ENCODE measurements around the gene TSPAN16. TPM values are rescaled to one million over a fixed set of nuclear protein-coding genes. Genes with fewer than 3 reads are reported as not detected.

Gene TSPAN16
- total RNA-seq, 8 experiments from 2014 or later = not detected

DNA sequence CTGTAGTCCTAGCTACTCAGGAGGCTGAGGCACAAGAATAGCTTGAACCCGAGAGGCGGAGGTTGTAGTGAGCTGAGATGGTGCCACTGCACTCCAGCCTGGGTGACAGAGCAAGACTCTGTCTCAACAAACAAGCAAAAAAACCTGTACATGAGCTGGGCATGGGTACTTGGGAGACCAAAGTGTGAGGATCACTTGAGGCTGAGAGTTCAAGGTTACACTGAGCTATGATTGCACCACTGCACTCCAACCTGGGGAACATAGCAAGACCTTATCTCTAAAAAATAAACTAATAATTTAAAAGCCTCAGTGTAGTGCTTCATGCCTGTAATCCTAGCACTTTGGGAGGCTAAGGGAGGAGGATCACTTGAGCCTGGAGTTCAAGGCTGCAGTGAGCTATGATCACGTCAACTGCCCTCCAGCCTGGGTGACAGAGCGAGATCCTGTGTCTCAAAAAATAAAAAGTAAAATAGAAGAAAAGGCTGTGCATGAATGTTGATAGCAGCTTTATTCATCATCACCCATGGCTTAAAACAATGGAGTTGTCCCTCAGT is 21.4 kb upstream of the TSPAN16 start:
- Histone ChIP-seq H3K4me1 (replicated peaks in 1 of 2) (peaks cover 0 to 4% of the 10 kb centered on the region in 2 donors), H3K4me3 (no peak overlapping the region), H3K27ac (no peak overlapping the region)
- in situ Hi-C loops (cut with MboI; ENCODE audit: low pct_unique_long_range_greater_than_20kb in 2 of 9, low sequenced_read_pairs in 9 of 9, unreplicated experiment in 9 of 9) = loop anchor here in 3 of 9 experiments (25.0 kb wide), 1 partner anchor 213 kb away; the partner anchor contains the start of gene ELAVL3 (in 3 of the 3)
- ATAC-seq (replicated peaks in 6 of 8) = no peak
- 50 to 100% (median 74%) methylated on average over 1 to 3 of the region's 4 CpGs; no CpG with 5 or more reads in 1 of the 10 experiments for WGBS, 10 experiments

DNA sequence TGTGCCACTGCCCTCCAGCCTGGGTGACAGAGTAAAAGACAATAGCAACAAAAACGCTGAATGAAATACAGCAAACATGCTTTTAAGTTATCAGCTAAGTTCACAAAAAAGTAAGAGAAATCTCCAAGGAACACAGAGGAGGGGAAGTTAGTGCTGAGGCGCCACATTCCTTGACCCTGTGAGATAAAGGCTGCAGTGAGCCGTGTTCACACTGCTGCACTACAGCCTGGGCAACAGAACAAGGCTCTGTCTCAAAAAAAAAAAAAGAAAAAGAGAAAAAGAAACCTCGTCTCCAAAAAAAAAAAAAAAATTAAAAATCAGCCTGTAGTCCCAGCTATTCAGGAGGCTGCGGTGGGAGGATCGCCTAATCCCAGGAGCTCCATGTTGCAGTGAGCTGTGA is 17.3 kb upstream of the TSPAN16 start:
- ATAC-seq (replicated peaks in 6 of 8) = peak in 4 of 8 experiments; percentile 24 to 55 (median 28)
- WGBS, 10 experiments = 35 to 86% (median 64%) methylated on average over 2 to 6 of the region's 6 CpGs
- Histone ChIP-seq H3K4me3 (no peak overlapping the region), H3K4me1 (replicated peaks in 1 of 2) (peaks cover 0 to 4% of the 10 kb centered on the region in 2 donors), H3K27ac (no peak overlapping the region)
- in situ Hi-C loops (cut with MboI; ENCODE audit: low pct_unique_long_range_greater_than_20kb in 2 of 9, low sequenced_read_pairs in 9 of 9, unreplicated experiment in 9 of 9) = loop anchor here in 3 of 9 experiments (25.0 kb wide), 1 partner anchor 209 kb away; the partner anchor contains the start of gene ELAVL3 (in 3 of the 3)

DNA sequence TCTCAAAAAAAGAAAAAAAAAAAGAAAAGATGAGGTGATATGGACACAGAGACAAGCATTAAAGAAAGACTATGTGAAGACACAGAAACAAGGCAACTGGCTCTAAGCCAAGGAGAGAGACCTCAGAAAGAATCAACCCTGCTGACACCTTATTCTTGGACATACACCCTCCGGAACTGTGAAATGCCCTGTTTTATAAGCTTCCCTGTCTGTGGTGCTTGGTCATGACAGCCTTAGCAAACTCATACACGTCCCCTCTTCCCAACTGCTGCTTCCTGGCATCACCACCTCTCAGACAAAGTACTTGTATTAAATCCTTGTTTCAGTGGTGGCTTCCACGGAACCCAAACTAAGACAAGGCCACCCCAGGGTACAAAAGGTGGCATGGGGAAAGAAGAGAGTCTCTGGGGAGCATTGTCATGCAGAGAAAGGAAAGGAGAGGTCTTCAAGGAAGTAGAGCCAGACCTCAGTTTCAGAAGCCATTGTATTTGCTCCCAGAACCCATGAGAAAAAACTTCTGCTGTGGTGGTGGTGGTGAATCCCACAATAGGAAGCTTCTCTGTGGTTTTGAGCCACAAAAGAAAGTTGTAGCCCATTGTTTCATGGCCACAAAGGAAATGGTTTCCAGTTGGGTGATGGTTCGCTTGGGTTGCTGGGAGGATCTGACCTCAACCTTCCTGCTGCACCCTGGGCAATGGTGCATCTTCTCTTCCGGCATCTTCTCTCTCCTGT is 16.3 kb upstream of the TSPAN16 start:
- in situ Hi-C loops (cut with MboI; ENCODE audit: low pct_unique_long_range_greater_than_20kb in 2 of 9, low sequenced_read_pairs in 9 of 9, unreplicated experiment in 9 of 9) = loop anchor here in 3 of 9 experiments (25.0 kb wide), 1 partner anchor 208 kb away; the partner anchor contains the start of gene ELAVL3 (in 3 of the 3)
- Histone ChIP-seq H3K4me3 (no peak overlapping the region), H3K4me1 (replicated peaks in 1 of 2) (peaks cover 0 to 4% of the 10 kb centered on the region in 2 donors), H3K27ac (no peak overlapping the region)
- no peak for ATAC-seq (replicated peaks in 6 of 8)
- WGBS, 10 experiments = 37 to 100% (median 92%) methylated on average over 1 to 4 of the region's 5 CpGs

DNA sequence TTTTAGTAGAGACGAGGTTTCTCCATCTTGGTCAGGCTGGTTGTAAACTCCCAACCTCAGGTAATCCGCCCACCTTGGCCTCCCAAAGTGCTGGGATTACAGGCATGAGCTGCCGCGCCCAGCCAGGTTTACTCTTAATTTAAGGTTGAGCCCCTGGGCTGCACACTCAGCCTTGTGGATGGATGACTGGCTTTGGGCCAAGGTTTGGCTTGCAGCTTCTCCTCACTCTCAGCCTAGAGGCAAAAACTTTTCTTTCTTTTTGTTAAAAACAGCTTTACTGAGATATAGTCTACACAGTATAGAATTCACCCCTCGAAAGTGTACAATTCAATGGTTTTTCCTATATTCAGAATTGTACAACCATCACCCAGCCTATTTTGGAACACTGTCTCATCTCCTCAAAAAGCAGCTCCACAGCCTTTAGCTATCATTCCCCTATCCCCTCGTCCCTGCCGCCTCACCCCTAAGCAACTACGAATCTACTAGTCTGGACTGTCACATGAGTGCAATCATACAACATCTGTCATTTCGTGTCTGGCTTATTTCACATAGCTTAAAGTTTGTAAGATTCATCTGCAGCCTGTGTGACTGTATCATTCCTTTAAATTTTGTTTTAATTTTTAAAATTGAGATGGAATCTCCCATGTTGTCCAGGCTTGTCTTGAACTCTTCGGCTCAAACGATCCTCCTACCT is 14.5 kb upstream of the TSPAN16 start:
- in situ Hi-C loops (cut with MboI; ENCODE audit: low pct_unique_long_range_greater_than_20kb in 2 of 9, low sequenced_read_pairs in 9 of 9, unreplicated experiment in 9 of 9) = loop anchor here in 3 of 9 experiments (25.0 kb wide), 1 partner anchor 206 kb away; the partner anchor contains the start of gene ELAVL3 (in 3 of the 3)
- no peak overlapping the region for H3K4me3 ChIP-seq
- 4 to 100% (median 75%) methylated on average over 1 to 8 of the region's 11 CpGs; no CpG with 5 or more reads in 2 of the 10 experiments for WGBS, 10 experiments
- ATAC-seq (replicated peaks in 6 of 8) = no peak
- H3K4me1 ChIP-seq (replicated peaks in 1 of 2) = no peaks in the 10 kb centered on the region
- no peak overlapping the region for H3K27ac ChIP-seq

DNA sequence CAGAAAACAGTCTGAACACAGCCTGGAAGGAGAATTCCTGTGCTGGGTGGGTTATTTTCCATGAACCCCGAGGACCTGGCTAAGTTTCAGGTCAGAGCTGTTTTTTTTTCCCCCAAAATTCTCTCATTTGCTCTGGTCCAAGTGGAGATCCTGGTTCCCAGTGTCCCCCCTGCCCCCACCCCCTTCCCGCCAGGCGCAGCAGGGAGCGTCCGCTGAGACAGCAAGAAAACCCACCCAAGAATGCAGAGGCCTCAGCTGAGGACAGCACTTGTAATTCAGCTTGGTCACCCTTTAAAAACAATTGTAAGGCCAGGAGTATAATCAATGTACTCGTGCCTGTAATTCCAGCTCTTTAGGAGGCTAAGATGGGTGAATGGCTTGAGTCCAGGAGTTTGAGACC is 11.4 kb upstream of the TSPAN16 start:
- WGBS, 10 experiments = 0 to 100% (median 60%) methylated on average over 1 to 5 of the region's 6 CpGs; no CpG with 5 or more reads in 5 of the 10 experiments
- in situ Hi-C loops (cut with MboI; ENCODE audit: low pct_unique_long_range_greater_than_20kb in 2 of 9, low sequenced_read_pairs in 9 of 9, unreplicated experiment in 9 of 9) = loop anchor here in 3 of 9 experiments (25.0 kb wide), 1 partner anchor 203 kb away; the partner anchor contains the start of gene ELAVL3 (in 3 of the 3)

DNA sequence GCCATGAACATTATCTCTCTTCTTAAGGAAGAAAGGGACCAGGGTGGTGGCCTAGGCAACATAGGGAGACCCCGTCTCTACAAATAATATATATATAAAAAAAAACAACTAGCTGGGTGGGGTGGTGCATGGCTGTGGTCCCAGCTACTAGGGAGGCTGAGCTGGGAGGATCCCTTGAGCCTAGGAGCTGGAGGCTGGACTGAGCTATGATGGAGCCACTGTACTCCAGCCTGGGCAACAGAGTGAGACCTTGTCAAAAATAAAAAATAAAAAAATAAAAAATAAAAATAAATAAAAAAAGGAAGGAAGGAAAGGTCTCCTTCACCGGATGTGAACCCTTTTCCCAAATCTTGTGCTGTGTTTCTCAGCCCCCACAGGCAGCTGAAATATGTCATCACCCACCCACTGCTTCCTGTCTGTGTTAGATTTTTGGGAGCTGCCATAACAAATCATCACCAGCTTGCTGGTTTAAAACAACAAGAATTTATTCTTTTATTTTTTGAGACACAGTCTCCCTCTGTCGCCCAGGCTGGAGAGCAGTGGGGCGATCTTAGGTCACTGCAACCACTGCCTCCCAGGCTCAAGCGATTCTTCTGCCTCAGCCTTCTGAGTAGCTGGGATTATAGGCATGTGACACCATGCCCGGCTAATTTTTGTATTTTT is 9.5 kb upstream of the TSPAN16 start:
- WGBS, 10 experiments = 24 to 98% (median 75%) methylated on average over 2 to 5 of the region's 6 CpGs; no CpG with 5 or more reads in 2 of the 10 experiments

More for the DNA sequence above, 11.4 kb upstream of the TSPAN16 start:
- no peak for ATAC-seq (replicated peaks in 6 of 8)
- H3K4me3 ChIP-seq = no peak overlapping the region
- no peak overlapping the region for H3K27ac ChIP-seq
- no peaks in the 10 kb centered on the region for H3K4me1 ChIP-seq (replicated peaks in 1 of 2)

DNA sequence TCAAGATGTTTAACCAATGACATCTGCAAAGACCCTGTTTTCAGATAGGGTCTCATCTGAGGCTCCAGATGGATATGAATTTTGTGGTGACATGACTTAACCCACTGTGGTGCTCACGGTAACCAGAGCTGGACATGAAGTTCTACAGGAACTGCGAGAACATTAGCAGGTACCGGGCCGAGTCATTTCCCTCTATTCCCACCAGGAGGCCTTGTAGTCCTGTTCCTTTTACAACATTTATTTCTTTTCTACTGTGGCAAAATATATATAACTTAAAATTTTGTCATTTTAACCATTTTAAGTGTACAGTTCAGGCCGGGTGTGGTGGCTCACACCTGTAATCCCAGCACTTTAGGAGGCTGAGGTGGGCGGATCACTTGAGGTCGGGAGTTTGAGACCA is 7.6 kb upstream of the TSPAN16 start:
- 50 to 96% (median 87%) methylated on average over 2 to 7 of the region's 7 CpGs; no CpG with 5 or more reads in 1 of the 10 experiments for WGBS, 10 experiments
- peak in 1 of 8 experiments; percentile 27 for ATAC-seq (replicated peaks in 6 of 8)
- in situ Hi-C loops (cut with MboI; ENCODE audit: low pct_unique_long_range_greater_than_20kb in 2 of 9, low sequenced_read_pairs in 9 of 9, unreplicated experiment in 9 of 9) = loop anchor here in 3 of 9 experiments (25.0 kb wide), 1 partner anchor 199 kb away; the partner anchor contains the start of gene ELAVL3 (in 3 of the 3)
- no peak overlapping the region for H3K4me3 ChIP-seq
- H3K27ac ChIP-seq = no peak overlapping the region
- no peaks in the 10 kb centered on the region for H3K4me1 ChIP-seq (replicated peaks in 1 of 2)

More for the DNA sequence above, 9.5 kb upstream of the TSPAN16 start:
- H3K4me3 ChIP-seq = no peak overlapping the region
- no peak overlapping the region for H3K27ac ChIP-seq
- H3K4me1 ChIP-seq (replicated peaks in 1 of 2) = no peaks in the 10 kb centered on the region
- ATAC-seq (replicated peaks in 6 of 8) = no peak
- in situ Hi-C loops (cut with MboI; ENCODE audit: low pct_unique_long_range_greater_than_20kb in 2 of 9, low sequenced_read_pairs in 9 of 9, unreplicated experiment in 9 of 9) = loop anchor here in 3 of 9 experiments (25.0 kb wide), 1 partner anchor 201 kb away; the partner anchor contains the start of gene ELAVL3 (in 3 of the 3)

DNA sequence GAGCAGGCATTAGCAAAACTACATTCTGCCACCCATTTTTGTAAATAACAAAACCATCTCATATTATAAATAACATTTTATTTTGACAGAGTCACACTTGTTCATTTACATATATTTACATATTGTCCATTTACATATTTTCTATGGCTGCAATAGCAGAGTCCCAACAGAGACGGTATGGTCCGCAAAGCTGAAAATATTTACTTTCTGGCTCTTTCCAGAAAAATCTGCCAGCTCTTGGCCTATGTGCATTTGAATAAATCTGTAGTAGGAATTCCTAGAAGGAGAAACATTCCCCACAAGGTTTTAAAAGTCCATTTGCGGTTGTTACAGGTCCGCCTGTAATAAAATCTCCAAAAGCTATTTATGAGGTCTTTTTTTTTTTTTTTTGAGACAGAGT is 5.7 kb upstream of the TSPAN16 start:
- no peak overlapping the region for H3K4me3 ChIP-seq
- no peak overlapping the region for H3K27ac ChIP-seq
- ATAC-seq (replicated peaks in 6 of 8) = peak in 2 of 8 experiments; percentile 7 to 54
- H3K4me1 ChIP-seq (replicated peaks in 1 of 2) = peaks cover 0 to 2% of the 10 kb centered on the region in 2 donors
- in situ Hi-C loops (cut with MboI; ENCODE audit: low pct_unique_long_range_greater_than_20kb in 2 of 9, low sequenced_read_pairs in 9 of 9, unreplicated experiment in 9 of 9) = loop anchor here in 3 of 9 experiments (25.0 kb wide), 1 partner anchor 197 kb away; the partner anchor contains the start of gene ELAVL3 (in 3 of the 3)
- WGBS, 10 experiments = 6 to 100% (median 90%) methylated on average over 1 to 4 of the region's 4 CpGs; no CpG with 5 or more reads in 1 of the 10 experiments

DNA sequence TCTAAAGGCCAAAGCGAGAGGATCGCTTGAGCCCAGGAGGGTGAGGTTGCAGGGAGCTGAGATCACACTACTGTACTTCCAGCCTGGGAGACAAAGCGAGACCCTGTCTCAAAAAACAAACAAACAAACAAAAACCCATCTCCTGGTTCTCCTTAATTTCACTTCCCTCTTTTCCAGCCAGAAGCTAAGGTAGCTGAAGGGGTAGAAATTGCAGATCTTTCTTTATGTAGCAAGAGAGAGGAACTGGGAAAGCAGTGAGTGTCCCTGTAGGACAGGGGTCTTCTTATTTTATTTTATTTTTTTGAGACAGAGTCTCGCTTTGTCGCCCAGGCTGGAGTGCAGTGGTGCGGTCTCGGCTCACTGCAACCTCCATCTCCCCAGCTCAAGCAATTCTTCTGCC is 4.5 kb upstream of the TSPAN16 start:
- ATAC-seq (replicated peaks in 6 of 8) = no peak
- 79 to 100% (median 93%) methylated on average over 1 to 7 of the region's 7 CpGs; no CpG with 5 or more reads in 3 of the 10 experiments for WGBS, 10 experiments
- in situ Hi-C loops (cut with MboI; ENCODE audit: low pct_unique_long_range_greater_than_20kb in 2 of 9, low sequenced_read_pairs in 9 of 9, unreplicated experiment in 9 of 9) = loop anchor here in 3 of 9 experiments (25.0 kb wide), 1 partner anchor 196 kb away; the partner anchor contains the start of gene ELAVL3 (in 3 of the 3)
- H3K4me3 ChIP-seq = no peak overlapping the region
- no peak overlapping the region for H3K27ac ChIP-seq
- peaks cover 0 to 2% of the 10 kb centered on the region in 2 donors for H3K4me1 ChIP-seq (replicated peaks in 1 of 2)

DNA sequence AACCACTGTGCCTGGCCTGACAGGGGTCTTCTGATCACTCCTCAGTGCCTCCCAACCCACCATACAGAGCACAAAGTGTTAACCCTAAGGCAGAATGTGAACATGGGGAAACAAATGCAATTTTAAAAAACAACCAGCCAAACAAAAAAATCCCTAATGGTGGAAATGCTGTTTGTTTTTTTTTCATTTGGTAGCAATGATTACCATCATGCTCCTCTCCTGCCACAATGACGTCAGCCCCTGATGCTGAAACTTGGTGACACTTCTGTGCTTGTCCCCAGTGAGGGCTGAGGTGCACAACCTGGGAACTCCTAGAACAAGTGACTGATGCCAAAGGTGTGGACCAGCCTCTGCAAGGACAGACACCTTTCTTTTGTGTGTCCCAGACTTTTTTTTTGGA is 4.0 kb upstream of the TSPAN16 start:
- no peak overlapping the region for H3K27ac ChIP-seq
- peaks cover 0 to 2% of the 10 kb centered on the region in 2 donors for H3K4me1 ChIP-seq (replicated peaks in 1 of 2)
- WGBS, 10 experiments = 75 to 100% (median 86%) methylated on average over 1 of the region's 1 CpG; no CpG with 5 or more reads in 7 of the 10 experiments
- H3K4me3 ChIP-seq = no peak overlapping the region
- no peak for ATAC-seq (replicated peaks in 6 of 8)
- in situ Hi-C loops (cut with MboI; ENCODE audit: low pct_unique_long_range_greater_than_20kb in 2 of 9, low sequenced_read_pairs in 9 of 9, unreplicated experiment in 9 of 9) = loop anchor here in 3 of 9 experiments (25.0 kb wide), 1 partner anchor 195 kb away; the partner anchor contains the start of gene ELAVL3 (in 3 of the 3)

DNA sequence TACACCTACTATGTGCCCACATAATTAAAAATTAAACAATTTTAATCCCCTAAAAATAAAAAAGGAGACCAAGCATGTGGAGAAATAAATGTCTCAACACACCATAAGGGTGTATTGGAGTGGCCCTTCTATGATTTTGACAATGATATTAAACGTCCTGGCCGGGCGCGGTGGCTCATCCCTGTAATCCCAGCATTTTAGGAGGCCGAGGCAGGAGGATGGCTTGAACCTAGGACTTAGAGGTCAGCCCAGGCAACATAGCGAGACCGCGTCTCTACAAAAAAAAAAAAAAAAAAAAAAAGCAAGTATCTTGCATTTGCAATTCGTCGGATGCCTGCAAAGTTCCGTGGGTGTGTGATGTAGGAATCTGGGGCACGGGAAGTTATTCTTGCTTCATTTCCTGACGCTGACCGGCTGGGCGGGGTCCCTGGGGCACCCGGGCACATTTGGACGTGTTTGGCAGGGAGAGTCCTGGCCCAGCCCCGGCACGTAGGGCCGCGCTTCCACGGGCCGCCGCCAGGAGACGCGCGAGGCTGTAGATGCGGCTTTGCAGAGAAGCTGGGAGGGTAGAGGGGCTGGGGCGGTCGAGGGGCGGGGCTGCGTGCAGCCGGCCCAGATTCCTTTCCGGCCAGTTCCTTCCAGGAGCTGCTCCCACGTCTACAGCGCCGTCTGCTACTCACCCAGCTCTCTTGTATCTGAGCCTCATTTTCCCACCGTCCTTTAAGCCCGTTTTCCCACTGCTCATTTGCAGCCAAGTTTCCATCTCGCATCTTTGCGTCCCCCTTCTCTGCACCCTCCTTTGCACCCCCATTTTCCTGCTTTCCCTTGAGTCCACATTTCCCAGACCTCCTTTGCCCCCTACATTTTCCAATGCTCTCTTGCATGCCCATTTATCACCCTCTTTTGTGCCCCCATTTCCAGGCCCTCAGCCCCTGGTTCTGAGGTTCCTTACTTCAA is 2.2 kb upstream of the TSPAN16 start:
- Histone ChIP-seq H3K27ac (peak overlapping the region in 1 of 2 donors; percentile 25), H3K4me1 (replicated peaks in 1 of 2) (peaks cover 0 to 2% of the 10 kb centered on the region in 2 donors), H3K4me3 (peak overlapping the region in 3 of 5 donors; percentile 0 to 24 (median 7))
- in situ Hi-C loops (cut with MboI; ENCODE audit: low pct_unique_long_range_greater_than_20kb in 2 of 9, low sequenced_read_pairs in 9 of 9, unreplicated experiment in 9 of 9) = loop anchor here in 3 of 9 experiments (25.0 kb wide), 1 partner anchor 194 kb away; the partner anchor contains the start of gene ELAVL3 (in 3 of the 3)
- peak; percentile 91 to 98 (median 96) for ATAC-seq (replicated peaks in 6 of 8)
- WGBS, 10 experiments = 0 to 44% (median 17%) methylated on average over 2 to 16 of the region's 41 CpGs

Measured in motor neuron (in vitro differentiated cells).